Astrocyte (in vitro differentiated cells and primary cell): ENCODE measurements around the gene RNF111.

Experiments
- EZH2 ChIP-seq: IDR thresholded peaks from 2 replicates; pipeline ENCODE4 v1.6.1; 2012; ENCODE audit warnings: mild to moderate bottlenecking, low read length, inconsistent platforms; ENCODE audit not compliant: insufficient read depth
- TF ChIP-seq, protein P1 (sequence below): IDR thresholded peaks from 2 replicates; pipeline ENCODE4 v1.5.1; 2011; ENCODE audit warnings: low read depth, mild to moderate bottlenecking, inconsistent platforms, low read length, moderate library complexity; ENCODE audit not compliant: insufficient read depth

DNA sequence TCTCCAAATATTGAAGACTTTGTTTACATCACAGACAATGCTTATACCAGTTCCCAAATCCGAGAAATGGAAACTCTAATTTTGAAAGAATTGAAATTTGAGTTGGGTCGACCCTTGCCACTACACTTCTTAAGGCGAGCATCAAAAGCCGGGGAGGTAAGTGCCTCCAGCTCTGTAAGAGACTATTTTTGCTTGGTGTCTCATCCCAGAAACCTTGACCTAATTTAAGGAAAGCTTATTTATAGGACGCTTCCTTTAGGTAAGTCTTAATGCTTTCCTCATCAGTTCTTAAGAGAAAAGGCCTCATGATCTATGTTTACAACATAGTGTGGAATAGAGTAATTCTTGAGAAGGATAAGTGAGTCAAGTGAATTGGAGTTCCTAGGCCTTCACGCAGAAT is 129.3 kb downstream of the RNF111 start:
- TF ChIP-seq, protein P1, sequence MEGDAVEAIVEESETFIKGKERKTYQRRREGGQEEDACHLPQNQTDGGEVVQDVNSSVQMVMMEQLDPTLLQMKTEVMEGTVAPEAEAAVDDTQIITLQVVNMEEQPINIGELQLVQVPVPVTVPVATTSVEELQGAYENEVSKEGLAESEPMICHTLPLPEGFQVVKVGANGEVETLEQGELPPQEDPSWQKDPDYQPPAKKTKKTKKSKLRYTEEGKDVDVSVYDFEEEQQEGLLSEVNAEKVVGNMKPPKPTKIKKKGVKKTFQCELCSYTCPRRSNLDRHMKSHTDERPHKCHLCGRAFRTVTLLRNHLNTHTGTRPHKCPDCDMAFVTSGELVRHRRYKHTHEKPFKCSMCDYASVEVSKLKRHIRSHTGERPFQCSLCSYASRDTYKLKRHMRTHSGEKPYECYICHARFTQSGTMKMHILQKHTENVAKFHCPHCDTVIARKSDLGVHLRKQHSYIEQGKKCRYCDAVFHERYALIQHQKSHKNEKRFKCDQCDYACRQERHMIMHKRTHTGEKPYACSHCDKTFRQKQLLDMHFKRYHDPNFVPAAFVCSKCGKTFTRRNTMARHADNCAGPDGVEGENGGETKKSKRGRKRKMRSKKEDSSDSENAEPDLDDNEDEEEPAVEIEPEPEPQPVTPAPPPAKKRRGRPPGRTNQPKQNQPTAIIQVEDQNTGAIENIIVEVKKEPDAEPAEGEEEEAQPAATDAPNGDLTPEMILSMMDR = no peak
- no peak for TF ChIP-seq EZH2
